IPS-18a (cell line): ENCODE measurements around the gene TXK.

ENCODE experiments used
- H3K27ac ChIP-seq: one replicate; pipeline ENCODE4 v1.5.1; 2013; ENCODE audit warnings: low read length
- H3K27me3 ChIP-seq: one replicate; pipeline ENCODE4 v1.6.1; 2013; ENCODE audit warnings: mild to moderate bottlenecking, low read length; ENCODE audit not compliant: control insufficient read depth, insufficient read depth
- H3K36me3 ChIP-seq: one replicate; pipeline ENCODE4 v1.6.1; 2013; ENCODE audit warnings: low read depth, low read length; ENCODE audit not compliant: control insufficient read depth
- H3K4me1 ChIP-seq: one replicate; pipeline ENCODE4 v1.6.1; 2013; ENCODE audit warnings: low read depth, low read length; ENCODE audit not compliant: control insufficient read depth
- H3K4me3 ChIP-seq: one replicate; pipeline ENCODE4 v1.5.1; 2013; ENCODE audit warnings: low read length
- H3K9ac ChIP-seq: one replicate; pipeline ENCODE4 v1.6.1; 2013; ENCODE audit warnings: mild to moderate bottlenecking, low read length, moderate library complexity
- H3K9me3 ChIP-seq: one replicate; pipeline ENCODE4 v1.6.1; 2013; ENCODE audit warnings: low read depth, low read length; ENCODE audit not compliant: control insufficient read depth

Gene TXK

DNA sequence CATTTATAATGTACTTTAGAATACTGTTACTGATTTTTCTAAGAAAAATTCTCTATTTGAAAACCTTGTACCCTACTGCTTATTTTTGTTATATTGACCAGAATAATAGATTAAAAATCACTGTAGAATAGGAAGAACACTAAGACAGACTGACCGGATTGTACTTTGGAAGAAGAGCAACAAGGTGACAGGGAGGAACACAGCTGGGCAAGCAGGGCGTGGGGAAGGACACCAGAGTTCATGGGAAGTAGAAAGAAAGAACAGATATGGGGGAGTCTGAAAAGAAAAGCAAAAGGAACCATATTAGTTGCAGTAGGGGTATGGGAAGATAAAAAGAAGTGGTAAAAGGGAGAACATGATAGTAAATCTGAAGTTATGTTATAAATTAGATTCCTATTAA, 38.6 kb downstream of the TXK start:
- H3K4me3 ChIP-seq: no peak overlapping the region
- H3K27ac ChIP-seq: no peak overlapping the region
- H3K9me3 ChIP-seq: no peaks in the 10 kb centered on the region
- H3K27me3 ChIP-seq: no peaks in the 10 kb centered on the region
- H3K4me1 ChIP-seq: peaks cover 5% of the 10 kb centered on the region
- H3K36me3 ChIP-seq: no peaks in the 10 kb centered on the region
- no peak overlapping the region for H3K9ac ChIP-seq

DNA sequence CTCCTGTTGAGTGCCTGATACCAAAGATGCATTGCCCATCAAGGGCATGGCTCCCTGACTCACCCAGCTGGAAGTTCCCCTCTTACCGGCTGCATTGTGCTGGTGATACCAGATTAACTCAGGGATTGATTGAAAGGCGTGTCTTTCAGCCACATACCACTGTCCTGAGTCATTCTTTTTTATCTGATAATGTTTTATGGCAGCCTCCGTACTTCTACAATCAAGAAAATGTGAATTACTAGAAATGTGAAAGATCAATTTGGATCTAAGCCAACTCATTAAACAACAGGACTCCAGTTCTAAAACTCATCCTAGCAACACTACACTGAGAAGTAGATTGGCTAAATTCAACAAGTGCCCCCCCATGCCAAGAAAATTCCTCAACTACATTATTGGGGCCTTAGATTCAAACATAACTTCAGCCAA, 40.0 kb downstream of the TXK start:
- H3K9ac ChIP-seq: no peak overlapping the region
- no peaks in the 10 kb centered on the region for H3K27me3 ChIP-seq
- H3K27ac ChIP-seq: no peak overlapping the region
- H3K9me3 ChIP-seq: no peaks in the 10 kb centered on the region
- peaks cover 5% of the 10 kb centered on the region for H3K4me1 ChIP-seq
- H3K36me3 ChIP-seq: no peaks in the 10 kb centered on the region
- no peak overlapping the region for H3K4me3 ChIP-seq

DNA sequence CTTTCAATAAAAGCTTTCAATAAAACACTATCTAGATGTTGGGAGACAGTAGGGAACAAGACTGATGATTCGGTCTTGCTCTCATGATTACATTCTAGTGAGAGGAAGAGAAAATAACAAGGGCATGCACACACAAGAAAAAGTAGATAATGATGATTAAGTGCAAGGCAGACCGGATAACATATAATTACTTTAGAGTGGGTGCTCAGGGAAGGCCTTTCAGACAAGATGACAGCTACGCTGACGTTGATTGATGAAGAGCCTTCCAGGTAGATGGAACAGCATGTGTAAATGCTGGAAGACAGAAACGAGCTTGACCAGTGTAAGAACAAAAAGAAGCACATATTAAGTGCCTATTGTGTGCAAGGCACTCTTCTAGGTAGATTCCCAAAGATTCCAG, 43.4 kb downstream of the TXK start:
- H3K4me3 ChIP-seq: no peak overlapping the region
- no peak overlapping the region for H3K9ac ChIP-seq
- H3K36me3 ChIP-seq: no peaks in the 10 kb centered on the region
- no peaks in the 10 kb centered on the region for H3K9me3 ChIP-seq
- H3K27me3 ChIP-seq: no peaks in the 10 kb centered on the region
- H3K27ac ChIP-seq: no peak overlapping the region
- H3K4me1 ChIP-seq: peaks cover 5% of the 10 kb centered on the region

DNA sequence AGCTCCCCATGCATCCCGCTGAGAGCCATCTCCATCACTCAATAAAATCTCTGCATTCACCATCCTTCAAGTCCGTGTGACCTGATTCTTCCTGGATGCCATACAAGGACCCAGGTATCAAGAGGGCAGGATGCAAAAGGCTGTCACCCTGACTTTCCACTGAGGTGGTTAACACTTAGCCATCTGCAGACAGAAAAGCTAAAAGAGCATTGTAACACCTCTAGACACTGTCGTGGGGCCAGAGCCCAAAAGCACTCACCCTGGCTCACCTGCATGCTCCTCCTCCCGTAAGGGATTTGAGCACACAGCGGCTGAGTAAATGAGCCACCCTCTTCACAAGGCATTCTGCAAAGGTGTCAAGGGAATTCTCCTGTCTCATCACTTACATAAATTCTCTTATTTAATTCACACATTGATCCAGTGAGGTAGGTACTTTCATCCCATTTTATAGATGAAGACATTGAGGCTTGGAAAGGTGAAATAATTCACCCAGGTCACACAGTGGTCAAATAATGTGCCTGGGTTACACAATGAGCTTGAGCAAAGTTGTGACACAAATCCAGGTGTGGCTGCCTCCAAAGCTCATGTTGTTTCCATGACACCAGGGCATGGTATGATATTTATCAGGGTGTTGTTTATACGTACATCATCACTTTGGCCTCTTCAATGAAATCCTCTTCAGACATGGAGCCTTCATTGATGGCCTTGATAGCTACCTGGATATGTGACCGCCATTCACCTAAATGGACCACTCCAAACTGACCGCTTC, 48.0 kb downstream of the TXK start:
- Histone ChIP-seq H3K27me3 (no peaks in the 10 kb centered on the region), H3K27ac (no peak overlapping the region), H3K36me3 (no peaks in the 10 kb centered on the region), H3K9me3 (no peaks in the 10 kb centered on the region), H3K4me3 (no peak overlapping the region), H3K9ac (no peak overlapping the region), H3K4me1 (no peaks in the 10 kb centered on the region)

GRCh38 chr4:48082956-48083355, 51.1 kb downstream of the TXK start:
- no peak overlapping the region for H3K27ac ChIP-seq
- no peaks in the 10 kb centered on the region for H3K9me3 ChIP-seq
- H3K4me1 ChIP-seq: no peaks in the 10 kb centered on the region
- no peak overlapping the region for H3K9ac ChIP-seq
- H3K27me3 ChIP-seq: no peaks in the 10 kb centered on the region
- H3K36me3 ChIP-seq: no peaks in the 10 kb centered on the region
- no peak overlapping the region for H3K4me3 ChIP-seq

DNA sequence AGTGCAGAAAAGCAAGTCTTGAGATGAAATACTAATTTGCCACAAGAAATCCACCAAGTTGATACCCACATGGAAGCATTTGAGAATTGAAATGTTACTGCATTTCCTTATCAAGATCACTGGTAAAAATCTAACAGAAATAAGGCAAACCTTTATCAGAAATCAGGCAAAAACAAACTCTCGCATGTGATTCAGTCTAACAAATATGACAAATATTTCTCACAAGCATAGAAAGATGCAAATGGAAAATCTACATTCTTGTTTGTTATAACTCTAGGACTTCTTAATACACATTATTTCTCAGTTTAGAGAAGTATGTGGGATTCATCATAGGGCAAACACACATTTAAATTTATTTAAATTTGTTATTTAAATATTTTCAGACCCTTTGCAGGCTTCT, 52.9 kb downstream of the TXK start:
- Histone ChIP-seq H3K4me3 (no peak overlapping the region), H3K4me1 (no peaks in the 10 kb centered on the region), H3K9me3 (no peaks in the 10 kb centered on the region), H3K27ac (no peak overlapping the region), H3K9ac (no peak overlapping the region), H3K36me3 (no peaks in the 10 kb centered on the region), H3K27me3 (no peaks in the 10 kb centered on the region)

DNA sequence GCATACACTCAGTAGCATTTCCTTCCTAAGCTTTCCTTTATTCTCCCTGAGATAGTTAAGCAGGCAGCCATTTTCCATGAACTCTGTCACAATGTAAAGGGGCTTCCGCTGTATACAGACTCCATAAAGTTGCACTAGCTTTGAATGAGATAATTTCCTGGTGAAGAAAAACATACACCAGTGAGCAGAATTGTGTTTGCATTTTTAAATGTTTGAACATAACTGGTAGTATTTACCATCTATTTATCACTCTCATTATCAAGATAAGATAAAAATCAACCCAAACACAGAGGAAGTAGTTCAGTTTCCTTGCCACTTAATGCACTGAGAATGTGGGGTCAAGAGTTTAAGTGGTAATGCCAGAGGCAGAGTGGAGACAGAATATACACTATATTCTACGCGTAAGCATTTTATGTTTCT, 54.1 kb downstream of the TXK start:
- no peaks in the 10 kb centered on the region for H3K9me3 ChIP-seq
- no peak overlapping the region for H3K27ac ChIP-seq
- no peaks in the 10 kb centered on the region for H3K36me3 ChIP-seq
- H3K4me1 ChIP-seq: no peaks in the 10 kb centered on the region
- no peaks in the 10 kb centered on the region for H3K27me3 ChIP-seq
- no peak overlapping the region for H3K4me3 ChIP-seq
- H3K9ac ChIP-seq: no peak overlapping the region

DNA sequence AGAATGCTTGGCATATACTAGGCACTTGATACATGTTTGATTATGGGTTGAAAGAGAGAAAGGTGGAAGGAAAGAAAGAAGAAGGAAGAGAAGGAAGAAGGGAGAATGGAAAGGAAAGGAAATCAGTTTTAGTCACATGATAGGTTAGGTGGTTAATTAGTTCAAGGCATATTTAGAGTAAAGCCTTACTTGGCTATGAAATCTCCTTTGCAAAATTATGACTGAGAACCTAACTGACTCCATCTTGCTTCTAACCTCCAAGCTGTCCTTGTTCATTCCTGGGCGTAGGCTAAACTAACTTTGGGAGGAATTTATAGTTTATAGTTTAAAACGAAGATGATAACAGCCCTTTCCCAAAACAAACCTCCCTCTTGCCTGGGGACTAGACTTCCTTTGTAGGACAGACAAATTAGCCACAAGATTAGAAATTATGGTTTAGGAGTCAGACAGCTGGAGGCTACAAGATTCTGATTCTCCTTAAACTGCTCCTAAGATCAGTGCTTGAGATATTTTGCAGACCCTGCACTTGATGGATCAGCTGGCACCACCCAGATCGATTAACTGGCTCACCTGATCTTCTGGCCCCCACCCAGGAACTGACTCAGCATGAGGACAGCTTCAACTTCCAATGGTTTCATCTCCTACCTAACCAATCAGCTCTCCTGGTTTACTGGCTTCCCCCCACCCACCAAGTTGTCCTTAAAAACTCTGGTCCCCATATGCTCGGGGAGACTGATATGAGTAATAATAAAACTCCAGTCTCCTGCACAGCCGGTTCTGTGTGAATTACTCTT, 55.0 kb downstream of the TXK start:
- Histone ChIP-seq H3K27me3 (no peaks in the 10 kb centered on the region), H3K9ac (no peak overlapping the region), H3K4me1 (no peaks in the 10 kb centered on the region)

DNA sequence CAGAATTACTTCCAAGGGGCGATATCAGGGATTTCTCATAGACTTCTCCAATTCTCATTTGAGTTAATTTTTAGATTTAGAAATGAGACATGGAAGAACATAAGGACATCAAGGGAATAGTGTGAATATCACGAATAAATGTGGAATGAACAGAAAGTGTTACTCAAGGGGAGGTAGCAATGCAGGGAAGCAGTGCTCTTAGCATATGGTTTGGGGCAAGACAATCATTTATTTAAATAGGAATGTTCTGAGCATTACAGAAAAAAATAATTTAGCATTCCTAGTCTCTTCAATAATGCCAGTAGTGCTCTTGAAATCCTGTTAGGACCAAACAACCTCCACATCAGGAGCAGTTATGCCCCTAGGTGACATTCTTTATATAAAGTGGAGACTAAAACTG, 55.6 kb downstream of the TXK start:
- H3K27ac ChIP-seq: no peak overlapping the region

More for the DNA sequence above, 55.0 kb downstream of the TXK start:
- Histone ChIP-seq H3K27ac (no peak overlapping the region), H3K4me3 (no peak overlapping the region), H3K36me3 (no peaks in the 10 kb centered on the region), H3K9me3 (no peaks in the 10 kb centered on the region)

GRCh38 chr4:48074657-48075056, 59.4 kb downstream of the TXK start:
- H3K9me3 ChIP-seq: no peaks in the 10 kb centered on the region
- H3K9ac ChIP-seq: no peak overlapping the region
- H3K27me3 ChIP-seq: no peaks in the 10 kb centered on the region
- no peak overlapping the region for H3K27ac ChIP-seq
- H3K4me1 ChIP-seq: no peaks in the 10 kb centered on the region
- H3K4me3 ChIP-seq: no peak overlapping the region
- H3K36me3 ChIP-seq: no peaks in the 10 kb centered on the region

More for the DNA sequence above, 55.6 kb downstream of the TXK start:
- Histone ChIP-seq H3K4me3 (no peak overlapping the region), H3K36me3 (no peaks in the 10 kb centered on the region), H3K9me3 (no peaks in the 10 kb centered on the region), H3K9ac (no peak overlapping the region), H3K27me3 (no peaks in the 10 kb centered on the region), H3K4me1 (no peaks in the 10 kb centered on the region)

DNA sequence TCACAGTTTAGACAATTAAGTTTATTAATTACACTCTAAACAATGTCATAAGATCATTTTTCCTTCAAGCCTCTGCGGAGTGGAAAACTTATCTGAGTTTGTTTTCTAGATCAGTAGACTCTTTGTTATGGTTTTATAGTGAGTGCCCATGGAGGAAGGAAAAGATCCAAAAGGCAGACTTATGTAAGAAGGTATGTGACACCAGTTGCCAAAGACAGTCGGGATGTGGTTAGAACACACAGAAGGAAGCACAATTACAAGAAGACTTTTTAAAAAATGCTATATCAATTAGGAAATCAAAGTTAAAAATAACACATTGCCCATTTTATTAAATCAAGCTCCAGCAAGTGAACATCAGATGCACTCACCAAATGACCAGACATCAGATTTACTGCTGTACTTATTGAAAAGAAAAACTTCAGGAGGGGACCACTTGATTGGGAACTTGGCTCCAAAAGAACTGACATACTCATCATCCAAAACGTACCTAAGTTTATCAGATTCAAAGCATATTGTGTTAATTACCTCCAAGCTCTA, 60.4 kb downstream of the TXK start:
- Histone ChIP-seq H3K27ac (no peak overlapping the region), H3K4me3 (no peak overlapping the region), H3K36me3 (no peaks in the 10 kb centered on the region), H3K4me1 (no peaks in the 10 kb centered on the region), H3K9ac (no peak overlapping the region), H3K27me3 (no peaks in the 10 kb centered on the region), H3K9me3 (no peaks in the 10 kb centered on the region)
